PC-3 (cell line): ENCODE data around the gene TBX3.

ENCODE experiments used
- EZH2 ChIP-seq: fragments of 300-600 bp; sonication (generic); IDR thresholded peaks from one replicate; pipeline ENCODE4 v1.6.1; 2017; ENCODE audit warnings: antibody characterized with exemption, mild to moderate bottlenecking, low read length; ENCODE audit not compliant: unreplicated experiment
- EZH2phosphoT487 ChIP-seq: fragments of 300-600 bp; sonication (generic); IDR thresholded peaks from 2 replicates; pipeline ENCODE4 v1.6.1; 2018; ENCODE audit warnings: mild to moderate bottlenecking, antibody characterized with exemption, low read length, borderline replicate concordance
- TF ChIP-seq, protein P1 (sequence below): fragments of 300-600 bp; sonication (generic); conservative IDR thresholded peaks from 2 replicates; pipeline ENCODE4 v1.5.1; 2017; ENCODE audit warnings: antibody characterized with exemption, low read depth, mild to moderate bottlenecking, low read length

DNA sequence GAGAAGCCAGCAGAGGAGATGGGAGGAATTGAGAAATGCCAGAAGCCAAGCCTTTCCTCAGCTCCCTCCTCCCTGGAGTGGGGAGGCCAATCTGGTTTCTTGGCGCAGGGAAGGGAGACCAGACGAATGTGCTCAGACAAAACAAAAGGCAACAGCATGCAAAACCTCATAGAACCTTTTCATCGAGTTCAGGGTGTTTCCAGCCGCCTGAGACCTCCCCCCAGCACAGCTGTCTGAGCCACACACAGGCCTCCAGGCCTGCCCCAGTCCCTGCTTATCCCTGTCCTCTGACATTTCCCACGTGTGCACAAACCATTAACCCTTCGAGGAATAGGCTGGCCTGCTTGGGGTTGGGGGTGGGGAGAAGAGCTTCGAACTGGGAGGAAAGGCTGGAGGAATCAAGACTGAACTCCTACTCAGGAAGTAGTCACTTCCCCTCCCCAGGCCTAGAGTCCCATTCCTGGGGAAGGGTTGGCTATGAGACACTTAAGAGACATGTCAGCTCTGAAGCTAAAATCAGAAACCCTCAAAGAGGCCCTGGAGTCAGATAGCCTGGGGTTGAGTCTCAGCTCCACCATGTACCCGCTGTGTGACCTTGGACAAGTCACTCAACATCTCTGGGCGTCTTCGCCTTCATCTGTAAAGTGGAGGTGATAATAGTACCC is 10.7 kb downstream of the TBX3 start:
- TF ChIP-seq, protein P1, sequence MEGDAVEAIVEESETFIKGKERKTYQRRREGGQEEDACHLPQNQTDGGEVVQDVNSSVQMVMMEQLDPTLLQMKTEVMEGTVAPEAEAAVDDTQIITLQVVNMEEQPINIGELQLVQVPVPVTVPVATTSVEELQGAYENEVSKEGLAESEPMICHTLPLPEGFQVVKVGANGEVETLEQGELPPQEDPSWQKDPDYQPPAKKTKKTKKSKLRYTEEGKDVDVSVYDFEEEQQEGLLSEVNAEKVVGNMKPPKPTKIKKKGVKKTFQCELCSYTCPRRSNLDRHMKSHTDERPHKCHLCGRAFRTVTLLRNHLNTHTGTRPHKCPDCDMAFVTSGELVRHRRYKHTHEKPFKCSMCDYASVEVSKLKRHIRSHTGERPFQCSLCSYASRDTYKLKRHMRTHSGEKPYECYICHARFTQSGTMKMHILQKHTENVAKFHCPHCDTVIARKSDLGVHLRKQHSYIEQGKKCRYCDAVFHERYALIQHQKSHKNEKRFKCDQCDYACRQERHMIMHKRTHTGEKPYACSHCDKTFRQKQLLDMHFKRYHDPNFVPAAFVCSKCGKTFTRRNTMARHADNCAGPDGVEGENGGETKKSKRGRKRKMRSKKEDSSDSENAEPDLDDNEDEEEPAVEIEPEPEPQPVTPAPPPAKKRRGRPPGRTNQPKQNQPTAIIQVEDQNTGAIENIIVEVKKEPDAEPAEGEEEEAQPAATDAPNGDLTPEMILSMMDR: no peak
- TF ChIP-seq EZH2: no peak
- no peak for TF ChIP-seq EZH2phosphoT487
